PC-9 (cell line): ENCODE measurements around the gene WFDC5.

Experiments
- EZH2 ChIP-seq: fragments of 200-600 bp; sonication (generic); IDR thresholded peaks from 2 replicates; pipeline ENCODE4 v1.8.0; 2017; ENCODE audit warnings: antibody characterized with exemption, low read depth
- TF ChIP-seq, protein P1 (sequence below): fragments of 200-600 bp; sonication (generic); conservative IDR thresholded peaks from 2 replicates; pipeline ENCODE4 v1.6.1; 2017; ENCODE audit warnings: mixed run types, antibody characterized with exemption, mild to moderate bottlenecking, moderate library complexity

DNA sequence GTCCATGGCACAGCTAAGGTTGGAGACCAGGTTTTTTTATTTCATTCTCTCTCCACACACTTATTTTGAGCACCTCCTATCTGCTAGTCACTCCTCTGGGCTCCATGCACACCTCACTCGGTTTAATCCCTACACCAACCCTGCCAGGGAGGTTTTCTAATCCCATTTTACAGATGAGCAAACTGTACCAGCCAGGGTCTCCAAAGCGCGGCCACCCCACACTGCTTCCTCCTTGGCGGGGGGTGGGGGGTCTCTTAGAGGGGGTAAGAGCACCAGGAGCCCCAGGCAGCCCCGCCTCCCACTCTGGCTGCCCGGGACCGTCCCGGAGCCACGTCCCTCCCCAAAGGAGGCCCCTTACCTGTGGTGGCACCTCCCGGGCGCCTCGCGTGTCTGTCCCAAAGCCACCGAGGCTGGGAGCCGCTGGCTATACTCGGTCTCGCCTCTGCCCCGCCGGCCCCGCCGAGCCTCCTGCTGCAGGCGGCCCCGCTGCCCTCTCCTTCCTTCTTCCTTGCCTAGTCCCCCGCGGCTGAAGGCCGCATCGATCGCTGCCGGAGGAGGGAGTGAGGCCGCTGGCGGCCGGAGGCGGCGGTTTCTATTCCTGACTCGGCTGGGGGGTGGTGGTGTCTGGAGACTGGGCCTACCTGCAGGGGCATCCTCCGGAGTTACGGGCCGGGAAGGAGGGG lies 14.3 kb downstream of the WFDC5 start, which contains the start of gene KCNS1:
- TF ChIP-seq, protein P1, sequence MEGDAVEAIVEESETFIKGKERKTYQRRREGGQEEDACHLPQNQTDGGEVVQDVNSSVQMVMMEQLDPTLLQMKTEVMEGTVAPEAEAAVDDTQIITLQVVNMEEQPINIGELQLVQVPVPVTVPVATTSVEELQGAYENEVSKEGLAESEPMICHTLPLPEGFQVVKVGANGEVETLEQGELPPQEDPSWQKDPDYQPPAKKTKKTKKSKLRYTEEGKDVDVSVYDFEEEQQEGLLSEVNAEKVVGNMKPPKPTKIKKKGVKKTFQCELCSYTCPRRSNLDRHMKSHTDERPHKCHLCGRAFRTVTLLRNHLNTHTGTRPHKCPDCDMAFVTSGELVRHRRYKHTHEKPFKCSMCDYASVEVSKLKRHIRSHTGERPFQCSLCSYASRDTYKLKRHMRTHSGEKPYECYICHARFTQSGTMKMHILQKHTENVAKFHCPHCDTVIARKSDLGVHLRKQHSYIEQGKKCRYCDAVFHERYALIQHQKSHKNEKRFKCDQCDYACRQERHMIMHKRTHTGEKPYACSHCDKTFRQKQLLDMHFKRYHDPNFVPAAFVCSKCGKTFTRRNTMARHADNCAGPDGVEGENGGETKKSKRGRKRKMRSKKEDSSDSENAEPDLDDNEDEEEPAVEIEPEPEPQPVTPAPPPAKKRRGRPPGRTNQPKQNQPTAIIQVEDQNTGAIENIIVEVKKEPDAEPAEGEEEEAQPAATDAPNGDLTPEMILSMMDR, result no peak
- no peak for TF ChIP-seq EZH2
